GM06990 (cell line): ENCODE measurements around the gene DDB1.
A peak's percentile ranks its signal among the peaks of the same experiment; 100 is the strongest.

Source experiments
- DNase-seq: peaks from one replicate; pipeline ENCODE4 v3.0.0-alpha.2; 2011; ENCODE audit not compliant: insufficient read length; ENCODE audit errors: extremely low read depth
- H3K27me3 ChIP-seq: replicated peaks from 2 replicates; pipeline ENCODE4 v1.6.0; 2011; ENCODE audit warnings: low read length; ENCODE audit not compliant: control insufficient read depth, insufficient read depth
- H3K36me3 ChIP-seq: 2 replicates; pipeline ENCODE4 v1.5.1; 2011; ENCODE audit warnings: low read length; ENCODE audit not compliant: control insufficient read depth, insufficient read depth
- H3K4me3 ChIP-seq: replicated peaks from 2 replicates; pipeline ENCODE4 v1.5.1; 2011; ENCODE audit warnings: low read depth, mild to moderate bottlenecking, control low read depth, low read length
- TF ChIP-seq, protein P1 (sequence below): IDR thresholded peaks from 2 replicates; pipeline ENCODE4 v1.5.1; 2011; ENCODE audit warnings: low read length, control low read depth, mild to moderate bottlenecking, inconsistent platforms; ENCODE audit not compliant: insufficient read depth, poor library complexity, severe bottlenecking

Gene DDB1

GRCh38 chr11:61287338-61287977 lies 45.4 kb downstream of the DDB1 start:
- Histone ChIP-seq H3K27me3 (no peaks in the 10 kb centered on the region), H3K36me3 (peaks cover 3% of the 10 kb centered on the region), H3K4me3 (no peak overlapping the region)
- TF ChIP-seq, protein P1, sequence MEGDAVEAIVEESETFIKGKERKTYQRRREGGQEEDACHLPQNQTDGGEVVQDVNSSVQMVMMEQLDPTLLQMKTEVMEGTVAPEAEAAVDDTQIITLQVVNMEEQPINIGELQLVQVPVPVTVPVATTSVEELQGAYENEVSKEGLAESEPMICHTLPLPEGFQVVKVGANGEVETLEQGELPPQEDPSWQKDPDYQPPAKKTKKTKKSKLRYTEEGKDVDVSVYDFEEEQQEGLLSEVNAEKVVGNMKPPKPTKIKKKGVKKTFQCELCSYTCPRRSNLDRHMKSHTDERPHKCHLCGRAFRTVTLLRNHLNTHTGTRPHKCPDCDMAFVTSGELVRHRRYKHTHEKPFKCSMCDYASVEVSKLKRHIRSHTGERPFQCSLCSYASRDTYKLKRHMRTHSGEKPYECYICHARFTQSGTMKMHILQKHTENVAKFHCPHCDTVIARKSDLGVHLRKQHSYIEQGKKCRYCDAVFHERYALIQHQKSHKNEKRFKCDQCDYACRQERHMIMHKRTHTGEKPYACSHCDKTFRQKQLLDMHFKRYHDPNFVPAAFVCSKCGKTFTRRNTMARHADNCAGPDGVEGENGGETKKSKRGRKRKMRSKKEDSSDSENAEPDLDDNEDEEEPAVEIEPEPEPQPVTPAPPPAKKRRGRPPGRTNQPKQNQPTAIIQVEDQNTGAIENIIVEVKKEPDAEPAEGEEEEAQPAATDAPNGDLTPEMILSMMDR: no peak
- no peak for DNase-seq

- Histone ChIP-seq H3K36me3 (peaks cover 6% of the 10 kb centered on the region), H3K4me3 (no peak overlapping the region), H3K27me3 (no peaks in the 10 kb centered on the region)
- TF ChIP-seq, protein P1: no peak
- no peak for DNase-seq
These were observed 49.3 kb downstream of the DDB1 start for GRCh38 chr11:61283613-61284012.

DNA sequence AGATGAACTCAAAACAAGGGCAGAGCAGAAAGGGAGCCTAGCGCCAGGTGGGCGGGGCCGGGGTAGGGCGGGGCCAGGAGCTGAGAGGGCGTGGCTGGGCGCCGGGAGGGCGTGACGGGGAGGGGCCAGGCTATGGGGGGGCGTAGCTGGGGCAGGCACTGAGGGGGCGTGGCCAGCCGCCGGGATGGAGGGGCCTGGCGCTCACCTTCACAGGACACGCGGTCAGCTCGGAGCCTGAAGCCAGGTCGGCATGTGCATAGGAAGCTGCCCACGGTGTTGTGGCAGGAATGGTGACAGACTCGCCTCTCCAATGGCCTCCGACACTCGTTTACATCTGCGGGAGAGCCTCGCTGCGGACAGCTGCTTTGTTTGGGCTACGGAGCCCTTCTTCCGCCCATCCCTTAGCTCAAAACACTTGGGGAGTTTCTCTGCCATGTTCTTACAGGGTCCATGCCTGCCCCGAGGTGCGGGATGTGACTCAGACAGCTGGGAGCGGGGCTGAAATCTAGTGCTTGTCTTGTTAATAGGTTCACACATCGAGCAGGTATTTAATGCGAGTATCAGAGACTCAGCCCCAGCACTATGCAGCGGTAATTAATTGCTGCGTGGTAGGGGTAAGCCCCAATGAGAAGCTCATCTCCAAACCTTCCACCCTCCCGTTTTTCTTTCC lies 51.2 kb downstream of the DDB1 start:
- Histone ChIP-seq H3K36me3 (peaks cover 6% of the 10 kb centered on the region), H3K27me3 (no peaks in the 10 kb centered on the region), H3K4me3 (no peak overlapping the region)
- peak; percentile 56 for DNase-seq
- TF ChIP-seq, protein P1: no peak

- Histone ChIP-seq H3K27me3 (no peaks in the 10 kb centered on the region), H3K4me3 (no peak overlapping the region), H3K36me3 (peaks cover 5% of the 10 kb centered on the region)
- TF ChIP-seq, protein P1: no peak
- DNase-seq: no peak
These were observed 51.9 kb downstream of the DDB1 start for GRCh38 chr11:61280883-61281580.

GRCh38 chr11:61279934-61280659 lies 52.8 kb downstream of the DDB1 start:
- H3K36me3 ChIP-seq: peaks cover 3% of the 10 kb centered on the region

More at GRCh38 chr11:61279934-61280659, 52.8 kb downstream of the DDB1 start:
- Histone ChIP-seq H3K27me3 (no peaks in the 10 kb centered on the region), H3K4me3 (no peak overlapping the region)
- DNase-seq: no peak
- TF ChIP-seq, protein P1: no peak
